Activated CD8-positive, alpha-beta memory T cell treated with anti-CD3 and anti-CD28 coated beads, Interleukin-2, amount 50 U/mL, for 48 hours (primary cell): ENCODE measurements around the gene FBXO45.
"Not testable (repeated sequence)": the region's sequence is repeated elsewhere in the genome, so short reads cannot be mapped to it uniquely, and the experiment has no call there.

Experiments
- DNase-seq: peaks from one replicate; pipeline ENCODE4 v3.0.0-alpha.2; 2020

FBXO45 gene

GRCh38 chr3:196558476-196558875 lies 10.0 kb upstream of the FBXO45 start:
- DNase-seq, result no peak

- DNase-seq, result no peak
Measured at GRCh38 chr3:196559826-196560225, 8.6 kb upstream of the FBXO45 start.

- no peak for DNase-seq
Measured at GRCh38 chr3:196563721-196564225, 4.7 kb upstream of the FBXO45 start.

- peak; percentile 80 for DNase-seq
Measured at GRCh38 chr3:196569003-196569516, 600 bp downstream of the FBXO45 start.

- not testable (repeated sequence) for DNase-seq
Measured at GRCh38 chr3:196570332-196570731, 1.9 kb downstream of the FBXO45 start.

- DNase-seq, result no peak
Measured at GRCh38 chr3:196572389-196572788, 3.9 kb downstream of the FBXO45 start.

GRCh38 chr3:196585044-196585757 lies 16.7 kb downstream of the FBXO45 start:
- DNase-seq, result no peak

- no peak for DNase-seq
Measured at GRCh38 chr3:196590279-196590678, 21.8 kb downstream of the FBXO45 start.

GRCh38 chr3:196596355-196596754 lies 27.9 kb downstream of the FBXO45 start:
- DNase-seq, result no peak

GRCh38 chr3:196597971-196598733 lies 29.7 kb downstream of the FBXO45 start:
- not testable (repeated sequence) for DNase-seq

- no peak for DNase-seq
Measured at GRCh38 chr3:196599734-196600128, 31.3 kb downstream of the FBXO45 start.

- DNase-seq, result no peak
Measured at GRCh38 chr3:196600359-196600758, 31.9 kb downstream of the FBXO45 start.

GRCh38 chr3:196602673-196603072 lies 34.2 kb downstream of the FBXO45 start:
- no peak for DNase-seq

- no peak for DNase-seq
Measured at GRCh38 chr3:196603683-196604082, 35.2 kb downstream of the FBXO45 start.

- DNase-seq, result peak; percentile 65
Measured at GRCh38 chr3:196604548-196604947, 36.1 kb downstream of the FBXO45 start.

GRCh38 chr3:196608693-196609092 lies 40.2 kb downstream of the FBXO45 start:
- DNase-seq, result no peak

GRCh38 chr3:196609343-196609775 lies 40.9 kb downstream of the FBXO45 start:
- DNase-seq, result peak; percentile 99

GRCh38 chr3:196609805-196610515 lies 41.5 kb downstream of the FBXO45 start:
- DNase-seq, result peak; percentile 46

GRCh38 chr3:196611761-196612483 lies 43.5 kb downstream of the FBXO45 start:
- no peak for DNase-seq

- not testable (repeated sequence) for DNase-seq
Measured at GRCh38 chr3:196615234-196615633, 46.8 kb downstream of the FBXO45 start.

GRCh38 chr3:196617256-196617655 lies 48.8 kb downstream of the FBXO45 start:
- no peak for DNase-seq

GRCh38 chr3:196619223-196619622 lies 50.8 kb downstream of the FBXO45 start:
- no peak for DNase-seq
